ENCODE measurements around the gene MED1.

GRCh38 chr17:39447561-39447960, 3.5 kb downstream of the MED1 start:
- TF ChIP-seq CTCF (IDR thresholded peaks at IDR 0.05) (no peak), POLR2A (IDR thresholded peaks at IDR 0.05; ENCODE audit: low read depth) (no peak), EP300 (IDR thresholded peaks at IDR 0.05) (no peak), POLR2AphosphoS5 (IDR thresholded peaks at IDR 0.05) (no peak)

Measured in esophagus muscularis mucosa (tissue), 4 donors.